Measurements from ENCODE around the gene MUC5AC.

Gene MUC5AC

DNA sequence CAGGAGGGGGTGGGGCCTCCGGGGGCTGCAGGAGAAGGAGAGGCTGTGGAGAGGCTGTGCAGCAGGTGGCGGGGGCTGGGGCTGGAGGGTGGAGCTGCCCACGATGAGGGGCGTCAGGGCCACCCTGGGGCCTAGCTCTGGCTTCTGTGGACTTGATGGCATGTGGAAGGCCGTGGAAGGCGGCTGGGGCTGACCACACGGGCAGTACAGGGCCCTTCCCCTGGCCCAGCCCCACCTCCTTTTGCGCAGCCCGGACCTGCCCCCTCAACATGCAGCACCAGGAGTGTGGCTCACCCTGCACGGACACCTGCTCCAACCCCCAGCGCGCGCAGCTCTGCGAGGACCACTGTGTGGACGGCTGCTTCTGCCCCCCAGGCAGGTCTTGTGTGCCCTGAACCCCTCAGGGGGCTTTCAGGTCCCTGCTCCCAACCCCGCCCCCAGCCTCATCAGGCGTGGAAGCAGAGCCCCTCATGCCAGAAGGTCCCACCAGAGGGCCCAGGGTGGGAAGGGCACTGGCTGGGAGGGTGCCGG lies 71.2 kb downstream of the MUC5AC start:
- DNase-seq, result no peak

DNA sequence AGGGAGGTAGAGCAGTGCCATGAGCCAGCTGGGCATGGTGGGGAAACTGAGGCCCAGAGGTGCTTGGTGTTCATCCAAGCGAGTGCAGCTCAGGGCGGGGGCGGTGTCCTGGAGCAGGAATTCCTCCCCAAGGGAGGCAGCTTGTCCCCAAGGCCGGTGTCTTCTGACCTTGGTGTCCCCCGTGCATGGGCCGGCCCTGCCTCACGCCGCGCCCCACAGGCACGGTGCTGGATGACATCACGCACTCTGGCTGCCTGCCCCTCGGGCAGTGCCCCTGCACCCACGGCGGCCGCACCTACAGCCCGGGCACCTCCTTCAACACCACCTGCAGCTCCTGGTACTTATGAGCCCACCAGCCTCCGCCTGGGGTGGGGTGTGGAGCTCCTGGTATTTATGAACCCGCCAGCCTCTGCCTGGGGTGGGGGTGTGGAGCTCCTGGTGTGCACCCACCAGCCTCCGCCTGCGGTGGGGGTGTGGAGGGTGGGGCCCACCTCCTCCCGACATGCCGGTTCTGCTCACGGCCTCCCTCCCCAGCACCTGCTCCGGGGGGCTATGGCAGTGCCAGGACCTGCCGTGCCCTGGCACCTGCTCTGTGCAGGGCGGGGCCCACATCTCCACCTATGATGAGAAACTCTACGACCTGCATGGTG lies 71.8 kb downstream of the MUC5AC start:
- DNase-seq, result no peak

GRCh38 chr11:1230121-1230455 lies 72.3 kb downstream of the MUC5AC start:
- DNase-seq, result no peak

- DNase-seq, result no peak
Observed at GRCh38 chr11:1230456-1231395, 73.0 kb downstream of the MUC5AC start.

DNA sequence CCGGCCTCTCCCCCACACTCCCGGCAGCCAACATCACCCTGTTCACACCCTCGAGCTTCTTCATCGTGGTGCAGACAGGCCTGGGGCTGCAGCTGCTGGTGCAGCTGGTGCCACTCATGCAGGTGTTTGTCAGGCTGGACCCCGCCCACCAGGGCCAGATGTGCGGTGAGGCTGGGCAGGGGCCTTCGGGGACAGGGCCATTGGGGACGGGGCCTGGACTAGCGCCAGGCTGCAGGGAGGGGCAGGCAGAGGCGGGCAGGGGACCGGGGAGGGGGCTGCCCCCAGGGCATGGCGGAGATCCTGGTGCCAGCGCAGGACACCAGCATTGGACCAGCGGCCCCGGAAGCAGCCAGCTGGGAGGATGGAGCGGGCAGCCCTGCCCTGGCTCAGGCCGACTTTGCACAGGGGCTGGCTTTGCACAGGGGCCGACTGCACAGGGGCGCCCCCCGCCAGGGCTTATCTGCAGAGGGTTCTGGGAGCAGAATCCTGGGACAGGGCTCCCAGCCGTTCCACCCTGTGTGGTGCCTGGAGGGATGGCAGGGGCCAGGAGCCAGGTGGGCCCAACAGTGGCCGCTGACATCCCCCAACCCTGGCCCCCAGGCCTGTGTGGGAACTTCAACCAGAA lies 73.8 kb downstream of the MUC5AC start:
- no peak for DNase-seq

- no peak for DNase-seq
Observed at GRCh38 chr11:1232021-1232882, 74.5 kb downstream of the MUC5AC start.

- DNase-seq, result no peak
Observed at GRCh38 chr11:1232883-1233321, 75.1 kb downstream of the MUC5AC start.

- no peak for DNase-seq
Observed at GRCh38 chr11:1233351-1234053, 75.7 kb downstream of the MUC5AC start.

DNA sequence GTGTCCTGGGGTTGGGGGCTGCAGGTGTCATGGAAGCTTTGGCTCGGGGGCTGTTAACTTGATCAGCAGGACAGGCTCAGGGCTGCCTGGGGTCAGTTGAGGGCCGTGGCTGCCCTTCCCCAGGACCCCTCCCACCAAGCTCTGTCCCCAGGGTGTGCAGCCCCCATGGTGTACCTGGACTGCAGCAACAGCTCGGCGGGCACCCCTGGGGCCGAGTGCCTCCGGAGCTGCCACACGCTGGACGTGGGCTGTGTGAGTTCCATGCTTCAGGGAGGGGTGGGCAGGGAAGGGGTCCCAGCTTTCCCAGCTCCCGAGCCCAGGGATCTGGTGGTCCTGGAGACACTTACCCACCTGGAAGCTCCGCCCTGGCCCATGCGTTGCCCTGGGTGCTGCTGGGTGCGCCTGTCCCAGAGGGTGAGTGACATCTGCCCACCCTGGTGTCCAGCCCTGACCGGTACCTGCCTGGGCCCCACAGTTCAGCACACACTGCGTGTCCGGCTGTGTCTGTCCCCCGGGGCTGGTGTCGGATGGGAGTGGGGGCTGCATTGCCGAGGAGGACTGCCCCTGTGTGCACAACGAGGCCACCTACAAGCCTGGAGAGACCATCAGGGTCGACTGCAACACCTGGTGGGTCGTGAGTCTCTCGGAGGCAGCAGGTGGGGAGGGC lies 76.4 kb downstream of the MUC5AC start:
- no peak for DNase-seq

DNA sequence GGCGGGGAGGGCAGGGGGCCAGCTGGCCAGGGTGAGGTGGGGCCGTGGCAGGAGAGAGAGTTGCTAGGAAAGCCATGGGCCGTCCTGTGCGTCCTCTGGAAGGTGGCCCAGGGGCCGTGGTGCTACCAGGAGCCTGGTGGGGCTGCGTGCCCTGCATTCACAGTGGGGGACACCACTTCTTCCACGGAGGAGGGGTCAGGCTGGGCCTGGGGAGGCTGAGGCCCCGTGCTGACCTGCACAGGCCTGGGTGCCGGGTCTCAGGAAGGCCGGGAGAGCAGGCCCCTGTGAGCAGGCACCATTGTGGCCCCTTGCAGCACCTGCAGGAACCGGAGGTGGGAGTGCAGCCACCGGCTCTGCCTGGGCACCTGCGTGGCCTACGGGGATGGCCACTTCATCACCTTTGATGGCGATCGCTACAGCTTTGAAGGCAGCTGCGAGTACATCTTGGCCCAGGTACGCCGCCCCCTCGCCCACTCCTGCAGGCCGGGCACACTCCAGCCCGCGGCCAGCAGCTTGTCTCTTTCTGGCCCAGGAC lies 77.1 kb downstream of the MUC5AC start:
- DNase-seq, result no peak

GRCh38 chr11:1235306-1235900 lies 77.7 kb downstream of the MUC5AC start:
- DNase-seq, result no peak

- DNase-seq, result no peak
Observed at GRCh38 chr11:1235901-1236315, 78.2 kb downstream of the MUC5AC start.

GRCh38 chr11:1236316-1237127 lies 78.8 kb downstream of the MUC5AC start:
- no peak for DNase-seq

DNA sequence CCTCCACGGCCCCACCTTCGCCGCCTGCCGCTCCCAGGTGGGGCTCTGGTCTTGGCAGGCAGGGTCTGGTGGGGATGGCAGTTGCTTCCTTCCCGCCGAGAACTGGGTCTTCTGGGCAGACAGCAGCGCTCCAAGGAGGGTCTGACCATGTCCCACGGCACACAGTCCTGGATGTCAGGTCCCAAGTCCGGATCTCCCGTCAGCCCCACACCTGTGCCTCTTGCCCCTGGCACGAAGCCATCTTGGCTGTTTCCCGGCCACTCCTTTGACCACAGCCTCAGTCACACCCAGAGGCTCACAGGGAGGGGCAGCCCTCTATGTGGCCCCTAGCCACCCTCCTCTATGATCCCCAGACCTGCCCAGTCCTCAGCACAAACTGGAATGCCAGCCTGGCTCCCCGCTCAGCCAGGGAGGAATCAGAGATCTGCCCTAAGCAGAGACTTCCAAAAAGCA lies 79.4 kb downstream of the MUC5AC start:
- DNase-seq, result no peak

- DNase-seq, result no peak
Observed at GRCh38 chr11:1237851-1238250, 80.1 kb downstream of the MUC5AC start.

DNA sequence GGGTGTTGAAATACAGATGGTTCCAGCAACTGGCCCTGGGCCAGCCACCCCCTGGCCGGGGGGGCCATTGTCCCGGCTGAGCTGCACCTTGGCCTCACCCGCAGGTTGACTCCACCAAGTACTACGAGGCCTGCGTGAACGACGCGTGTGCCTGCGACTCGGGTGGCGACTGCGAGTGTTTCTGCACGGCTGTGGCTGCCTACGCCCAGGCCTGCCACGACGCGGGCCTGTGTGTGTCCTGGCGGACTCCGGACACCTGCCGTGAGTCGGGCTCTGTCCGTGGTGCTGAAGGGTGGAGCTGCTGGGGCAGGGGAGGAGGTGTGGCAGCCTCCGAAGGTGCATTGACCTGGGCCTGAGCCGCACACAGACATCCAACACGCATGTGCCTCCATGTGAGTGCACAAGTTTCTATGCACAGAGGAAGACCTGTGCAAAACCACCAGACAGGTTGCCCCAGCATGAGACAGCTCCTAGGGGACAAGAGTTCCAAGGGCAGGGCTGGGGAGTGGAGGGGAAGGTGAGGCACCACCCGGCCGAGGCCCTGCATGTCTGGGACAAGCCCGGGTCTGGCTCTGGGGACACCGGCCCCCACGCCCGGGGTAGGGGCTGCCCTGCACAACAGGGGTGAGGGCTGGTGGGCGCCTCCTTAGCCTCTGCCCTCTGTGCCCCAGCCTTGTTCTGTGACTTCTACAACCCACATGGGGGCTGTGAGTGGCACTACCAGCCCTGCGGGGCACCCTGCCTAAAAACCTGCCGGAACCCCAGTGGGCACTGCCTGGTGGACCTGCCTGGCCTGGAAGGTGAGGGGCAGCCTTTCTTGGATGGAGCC lies 81.2 kb downstream of the MUC5AC start:
- DNase-seq, result no peak

DNA sequence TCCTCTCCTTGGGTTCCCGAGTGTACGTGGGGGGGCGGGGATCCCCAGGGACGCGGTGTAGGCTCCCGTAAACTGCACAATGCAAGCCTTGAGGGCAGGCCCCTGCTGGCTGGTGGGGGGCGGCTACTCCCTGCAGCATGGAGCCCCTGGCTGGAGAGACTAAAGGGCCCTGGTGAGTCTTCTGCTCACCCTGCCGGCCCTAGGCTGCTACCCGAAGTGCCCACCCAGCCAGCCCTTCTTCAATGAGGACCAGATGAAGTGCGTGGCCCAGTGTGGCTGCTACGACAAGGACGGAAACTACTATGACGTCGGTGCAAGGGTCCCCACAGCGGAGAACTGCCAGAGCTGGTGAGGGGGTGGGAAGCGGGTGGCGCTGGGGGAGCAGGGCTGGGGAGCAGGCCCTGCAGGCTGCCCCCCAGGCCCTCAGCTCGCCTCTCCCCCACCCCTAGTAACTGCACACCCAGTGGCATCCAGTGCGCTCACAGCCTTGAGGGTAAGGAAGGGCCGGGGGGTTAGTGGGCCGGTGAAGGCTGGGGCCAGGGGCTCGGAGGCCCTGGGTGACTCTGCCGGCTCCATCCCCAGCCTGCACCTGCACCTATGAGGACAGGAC lies 81.9 kb downstream of the MUC5AC start:
- no peak for DNase-seq

DNA sequence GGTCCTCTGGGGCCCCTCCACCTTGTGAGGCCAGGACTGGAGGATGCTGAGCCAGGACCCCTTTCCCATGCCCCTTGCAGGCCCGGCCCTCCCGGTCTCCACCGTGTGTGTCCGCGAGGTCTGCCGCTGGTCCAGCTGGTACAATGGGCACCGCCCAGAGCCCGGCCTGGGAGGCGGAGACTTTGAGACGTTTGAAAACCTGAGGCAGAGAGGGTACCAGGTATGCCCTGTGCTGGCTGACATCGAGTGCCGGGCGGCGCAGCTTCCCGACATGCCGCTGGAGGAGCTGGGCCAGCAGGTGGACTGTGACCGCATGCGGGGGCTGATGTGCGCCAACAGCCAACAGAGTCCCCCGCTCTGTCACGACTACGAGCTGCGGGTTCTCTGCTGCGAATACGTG lies 83.0 kb downstream of the MUC5AC start:
- DNase-seq, result no peak

Measured in activated CD8-positive, alpha-beta memory T cell treated with anti-CD3 and anti-CD28 coated beads, Interleukin-2, amount 50 U/mL, for 4 hours (primary cell).